B cell (primary cell): Measurements from ENCODE around the gene PXDC1. TPM values are rescaled to one million over a fixed set of nuclear protein-coding genes. Genes with fewer than 3 reads are reported as not detected.

Experiments
- ATAC-seq: fragments of 200-7000 bp; cut with Tn5 transposase; one replicate; pipeline ENCODE4 v1.10.0; 2021; ENCODE audit warnings: low read depth, mild to moderate bottlenecking, moderate number of reproducible peaks, moderate library complexity
- CTCF ChIA-PET: fragments of 350-600 bp; sonication (Branson Sonifier 250); formaldehyde crosslinking; loops from one replicate; lab custom pipeline; 2021; ENCODE audit warnings: antibody characterized with exemption, inconsistent platforms; lab: Charles Lee
- POLR2A ChIA-PET: fragments of 350-600 bp; sonication (Branson Sonifier 250); formaldehyde crosslinking; loops from one replicate; lab custom pipeline; 2021; ENCODE audit warnings: antibody characterized with exemption; lab: Charles Lee
- DNase-seq: peaks from one replicate; pipeline ENCODE4 v3.0.0; 2013
- H2AFZ ChIP-seq: 2 replicates; pipeline ENCODE4 v1.6.1; 2012; ENCODE audit warnings: mild to moderate bottlenecking, low read depth, low read length; ENCODE audit not compliant: insufficient read depth, poor library complexity, severe bottlenecking
- H3K27ac ChIP-seq, 2 donors: 1 replicate in 1 of 2; 2 replicates in 1 of 2; pipeline ENCODE4 v1.5.1; 2012 to 2013; ENCODE audit warnings: low read length in 2 of 2, mild to moderate bottlenecking in 2 of 2, moderate library complexity in 1 of 2
- H3K27me3 ChIP-seq, 4 experiments: fragments of 200-600 bp in 1 of 4; sonication (generic) in 1 of 4; replicated peaks in 1 of 4; 1 replicate in 2 of 4; 2 replicates in 2 of 4; pipeline versions ENCODE4 v1.6.1 to v1.7.0; 2013 to 2016; ENCODE audit warnings: low read length in 3 of 4, mild to moderate bottlenecking in 2 of 4, mixed read lengths in 1 of 4, moderate library complexity in 1 of 4; ENCODE audit not compliant: insufficient read depth in 4 of 4, control insufficient read depth in 3 of 4; ENCODE audit errors: control extremely low read depth in 1 of 4
- H3K36me3 ChIP-seq, 2 experiments: replicated peaks in 1 of 2; 1 replicate in 1 of 2; 2 replicates in 1 of 2; pipeline versions ENCODE4 v1.6.1 to v1.7.1; 2013; ENCODE audit warnings: low read length in 1 of 2; ENCODE audit not compliant: insufficient read depth in 2 of 2, control insufficient read depth in 1 of 2; ENCODE audit errors: control extremely low read depth in 1 of 2, extremely low read depth in 1 of 2
- H3K4me1 ChIP-seq, 2 donors: fragments of 200-600 bp in 1 of 2; sonication (generic) in 1 of 2; 1 replicate in 1 of 2; 2 replicates in 1 of 2; pipeline versions ENCODE4 v1.5.1 to v1.6.1; 2013 to 2017; ENCODE audit warnings: low read length in 2 of 2; ENCODE audit not compliant: control insufficient read depth in 2 of 2, insufficient read depth in 2 of 2
- H3K4me2 ChIP-seq: replicated peaks from 2 replicates; pipeline ENCODE3; 2012; ENCODE audit warnings: mild to moderate bottlenecking, low read depth, low read length; ENCODE audit not compliant: poor library complexity, severe bottlenecking
- H3K4me3 ChIP-seq, 5 experiments: fragments of 200-600 bp in 1 of 5; sonication (generic) in 1 of 5; 1 replicate in 3 of 5; 2 replicates in 2 of 5; pipeline versions ENCODE4 v1.5.1 to v1.7.0; 2011 to 2016; ENCODE audit warnings: low read length in 4 of 5, mild to moderate bottlenecking in 4 of 5, low read depth in 2 of 5, control low read depth in 1 of 5, moderate library complexity in 1 of 5; ENCODE audit not compliant: insufficient read depth in 1 of 5; ENCODE audit errors: control extremely low read depth in 1 of 5, extremely low read depth in 1 of 5
- H3K79me2 ChIP-seq: fragments of 200-600 bp; sonication (generic); one replicate; pipeline ENCODE4 v1.6.0; 2016; ENCODE audit warnings: low read length; ENCODE audit not compliant: control insufficient read depth, insufficient read depth
- H3K9ac ChIP-seq: fragments of 200-600 bp; sonication (generic); 2 replicates; pipeline ENCODE4 v1.6.1; 2017; ENCODE audit warnings: mild to moderate bottlenecking, low read length, moderate library complexity
- H3K9me3 ChIP-seq, 3 donors: one replicate each; pipeline versions ENCODE4 v1.6.1 to v1.7.1; 2013; ENCODE audit warnings: low read length in 2 of 3; ENCODE audit not compliant: control insufficient read depth in 2 of 3, insufficient read depth in 1 of 3; ENCODE audit errors: control extremely low read depth in 1 of 3
- H4K20me1 ChIP-seq: 2 replicates; pipeline ENCODE4 v1.6.0; 2012; ENCODE audit warnings: mild to moderate bottlenecking, low read length; ENCODE audit not compliant: insufficient read depth, control insufficient read depth, poor library complexity, severe bottlenecking
- H3K27ac Mint-ChIP-seq: one replicate; pipeline ENCODE4 v1.8.0; 2021; ENCODE audit warnings: mixed read lengths
- H3K27me3 Mint-ChIP-seq: one replicate; pipeline ENCODE4 v1.8.0; 2021; ENCODE audit warnings: mixed read lengths
- H3K4me1 Mint-ChIP-seq: one replicate; pipeline ENCODE4 v1.8.0; 2021; ENCODE audit warnings: mixed read lengths
- H3K4me3 Mint-ChIP-seq: one replicate; pipeline ENCODE4 v1.8.0; 2021; ENCODE audit warnings: mixed read lengths
- H3K9me3 Mint-ChIP-seq: one replicate; pipeline ENCODE4 v1.8.0; 2022; ENCODE audit warnings: mixed read lengths; ENCODE audit not compliant: insufficient read depth
- EZH2 ChIP-seq: IDR thresholded peaks from 2 replicates; pipeline ENCODE4 v1.6.1; 2012; ENCODE audit warnings: borderline replicate concordance, low read depth, mild to moderate bottlenecking, moderate library complexity, low read length; ENCODE audit not compliant: insufficient read depth, poor library complexity, severe bottlenecking
- WGBS: methylation state at CpG from one replicate; pipeline ENCODE4 v1.1.5; 2013; ENCODE audit warnings: missing lambda C conversion rate; ENCODE audit not compliant: insufficient coverage; 5-methylcytosine and 5-hydroxymethylcytosine counted together
- intact Hi-C: fragments of 100-400 bp; cut with micrococcal nuclease; formaldehyde crosslinking; loops from one replicate; pipeline ENCODE4 v1.10.0; 2022
- polyA plus RNA-seq: library from polyadenylated mRNA; depleted of rRNA; stranded (reverse); fragments of >200 nt; gene quantifications from 2 replicates; pipeline ENCODE4 v1.2.3, GENCODE V29; 2012
- total RNA-seq, 2 donors: library from RNA; stranded (reverse); fragments of 120-200 nt in 1 of 2; gene quantifications; 1 replicate in 1 of 2; 2 replicates in 1 of 2; pipeline versions ENCODE4 v1.2.3 to v1.2.4, GENCODE V29; 2013 to 2022
- TF ChIP-seq, protein P1 (sequence below): fragments of 200-600 bp; IDR thresholded peaks from one replicate; pipeline ENCODE4 v1.8.0; 2022; ENCODE audit warnings: antibody characterized with exemption, mild to moderate bottlenecking

PXDC1 gene
- total and polyA plus RNA-seq, 2 donors (not counting 1 experiment from before 2014, with no cell fraction given) = 4.7 to 18.9 TPM

DNA sequence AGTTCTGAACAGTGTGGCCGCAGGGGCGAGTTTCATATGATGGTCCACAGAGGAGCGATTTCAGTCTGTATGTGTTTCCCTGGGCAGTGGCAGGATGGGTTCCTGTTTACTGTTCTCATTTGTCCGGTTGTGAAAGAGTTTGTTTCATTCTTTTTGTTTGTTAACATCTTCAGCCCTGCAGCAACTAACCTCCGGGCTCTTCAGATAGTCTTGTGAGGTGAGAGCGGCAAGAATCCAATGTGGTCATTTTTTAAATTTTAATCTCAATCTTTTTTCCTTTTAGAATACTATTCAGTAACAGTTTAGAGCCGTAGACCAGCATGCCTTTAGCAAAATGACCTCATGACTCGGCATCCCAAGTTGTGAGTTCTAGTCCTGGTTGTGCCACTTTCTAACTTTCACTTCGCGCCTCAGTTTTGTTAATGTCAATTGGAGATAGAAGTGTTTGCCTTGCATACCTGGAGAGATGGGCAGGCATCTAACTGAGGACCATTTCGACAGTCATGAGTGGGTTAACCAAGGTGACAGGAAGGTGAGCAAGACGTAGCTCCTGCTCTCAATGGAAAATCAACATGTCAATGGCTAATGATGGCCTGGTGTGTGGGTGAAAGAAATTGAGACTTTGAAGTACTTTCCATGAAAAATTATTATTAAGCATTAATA is 38.5 kb upstream of the PXDC1 start:
- peaks cover 33% of the 10 kb centered on the region for H3K4me1 Mint-ChIP-seq
- TF ChIP-seq EZH2 = no peak
- TF ChIP-seq, protein P1, sequence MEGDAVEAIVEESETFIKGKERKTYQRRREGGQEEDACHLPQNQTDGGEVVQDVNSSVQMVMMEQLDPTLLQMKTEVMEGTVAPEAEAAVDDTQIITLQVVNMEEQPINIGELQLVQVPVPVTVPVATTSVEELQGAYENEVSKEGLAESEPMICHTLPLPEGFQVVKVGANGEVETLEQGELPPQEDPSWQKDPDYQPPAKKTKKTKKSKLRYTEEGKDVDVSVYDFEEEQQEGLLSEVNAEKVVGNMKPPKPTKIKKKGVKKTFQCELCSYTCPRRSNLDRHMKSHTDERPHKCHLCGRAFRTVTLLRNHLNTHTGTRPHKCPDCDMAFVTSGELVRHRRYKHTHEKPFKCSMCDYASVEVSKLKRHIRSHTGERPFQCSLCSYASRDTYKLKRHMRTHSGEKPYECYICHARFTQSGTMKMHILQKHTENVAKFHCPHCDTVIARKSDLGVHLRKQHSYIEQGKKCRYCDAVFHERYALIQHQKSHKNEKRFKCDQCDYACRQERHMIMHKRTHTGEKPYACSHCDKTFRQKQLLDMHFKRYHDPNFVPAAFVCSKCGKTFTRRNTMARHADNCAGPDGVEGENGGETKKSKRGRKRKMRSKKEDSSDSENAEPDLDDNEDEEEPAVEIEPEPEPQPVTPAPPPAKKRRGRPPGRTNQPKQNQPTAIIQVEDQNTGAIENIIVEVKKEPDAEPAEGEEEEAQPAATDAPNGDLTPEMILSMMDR = no peak
- ATAC-seq (no peak), DNase-seq (no peak)
- Histone ChIP-seq H3K27ac (no peak overlapping the region), H2AFZ (no peak overlapping the region), H3K4me1 (peaks cover 11 to 33% of the 10 kb centered on the region in 2 donors), H3K79me2 (no peaks in the 10 kb centered on the region), H4K20me1 (no peaks in the 10 kb centered on the region), H3K36me3 (no peaks in the 10 kb centered on the region), H3K9ac (no peak overlapping the region), H3K27me3 (no peaks in the 10 kb centered on the region), H3K4me2 (no peak overlapping the region), H3K4me3 (no peak overlapping the region), H3K9me3 (no peaks in the 10 kb centered on the region)
- H3K4me3 Mint-ChIP-seq = no peak overlapping the region
- no peaks in the 10 kb centered on the region for H3K27me3 Mint-ChIP-seq
- ChIA-PET CTCF (interaction anchor here (1.1 kb wide), 1 partner anchor 59 kb away, joined by 5 read pairs; the partner anchor contains the start of gene FAM50B), POLR2A (interaction anchor here (0.7 kb wide), 1 partner anchor 668 kb away, joined by 4 read pairs; no protein-coding TSS in a partner anchor)
- WGBS = 91% methylated on average over 10 of the region's 12 CpGs
- no peaks in the 10 kb centered on the region for H3K9me3 Mint-ChIP-seq
- intact Hi-C loops = no loop called here
- no peak overlapping the region for H3K27ac Mint-ChIP-seq
